Activated CD8-positive, alpha-beta memory T cell treated with anti-CD3 and anti-CD28 coated beads for 4 hours (primary cell): ENCODE measurements around the gene GCK.
"Not testable (repeated sequence)": the region's sequence is repeated elsewhere in the genome, so short reads cannot be mapped to it uniquely, and the experiment has no call there.

Experiments
- DNase-seq, 2 donors: peaks; one replicate each; pipeline ENCODE4 v3.0.0-alpha.2; 2020; ENCODE audit warnings: low read depth in 2 of 2

GCK gene

GRCh38 chr7:44201813-44202212, 12.6 kb upstream of the GCK start:
- no peak for DNase-seq

- DNase-seq, result peak; percentile 86 to 91
These were observed 11.6 kb upstream of the GCK start, which contains the start of gene YKT6 for GRCh38 chr7:44200699-44201461. TSS of gene YKT6 (plus strand) at chr7:44200978. CDS start at chr7:44201136, 158 bp downstream.

GRCh38 chr7:44200163-44200562, 10.9 kb upstream of the GCK start:
- not testable (repeated sequence) for DNase-seq

GRCh38 chr7:44197474-44197873, 8.2 kb upstream of the GCK start:
- no peak for DNase-seq

GRCh38 chr7:44196450-44196872, 7.2 kb upstream of the GCK start:
- DNase-seq, result no peak

- no peak for DNase-seq
These were observed 6.7 kb upstream of the GCK start for GRCh38 chr7:44195889-44196288.

GRCh38 chr7:44194562-44195145, 5.4 kb upstream of the GCK start:
- no peak for DNase-seq

GRCh38 chr7:44194069-44194468, 4.8 kb upstream of the GCK start:
- DNase-seq, result peak in 1 of 2 donors; percentile 15

GRCh38 chr7:44193011-44193802, 4.0 kb upstream of the GCK start:
- DNase-seq, result no peak

- DNase-seq, result no peak
These were observed 1.9 kb upstream of the GCK start for GRCh38 chr7:44191171-44191570.

- no peak for DNase-seq
These were observed 994 bp upstream of the GCK start for GRCh38 chr7:44189993-44190872.

- no peak for DNase-seq
These were observed 586 bp downstream of the GCK start for GRCh38 chr7:44188480-44189225.

- no peak for DNase-seq
These were observed 1.4 kb downstream of the GCK start for GRCh38 chr7:44187636-44188416.

GRCh38 chr7:44186736-44187135, 2.5 kb downstream of the GCK start:
- DNase-seq, result no peak

GRCh38 chr7:44185729-44186128, 3.5 kb downstream of the GCK start:
- DNase-seq, result no peak

- no peak for DNase-seq
These were observed 4.3 kb downstream of the GCK start for GRCh38 chr7:44184873-44185446.

- DNase-seq, result no peak
These were observed 4.9 kb downstream of the GCK start for GRCh38 chr7:44184206-44184872.

- no peak for DNase-seq
These were observed 5.9 kb downstream of the GCK start for GRCh38 chr7:44183386-44183785.

- no peak for DNase-seq
These were observed 6.4 kb downstream of the GCK start for GRCh38 chr7:44182827-44183226.
